Mononuclear cell (primary cell): Measurements from ENCODE around the gene RBM11. TPM values are rescaled to one million over a fixed set of nuclear protein-coding genes. Genes with fewer than 3 reads are reported as not detected.
A peak's percentile ranks its signal among the peaks of the same experiment; 100 is the strongest.
"Not testable (repeated sequence)": the region's sequence is repeated elsewhere in the genome, so short reads cannot be mapped to it uniquely, and the experiment has no call there.

Experiments
- H3K27me3 ChIP-seq: 2 replicates; pipeline ENCODE4 v1.6.0; 2011; ENCODE audit warnings: low read length, control low read depth; ENCODE audit not compliant: insufficient read depth
- H3K4me1 ChIP-seq: 2 replicates; pipeline ENCODE4 v1.5.1; 2011; ENCODE audit warnings: mild to moderate bottlenecking, low read length, control low read depth; ENCODE audit not compliant: insufficient read depth
- H3K4me3 ChIP-seq: 2 replicates; pipeline ENCODE4 v1.5.1; 2011; ENCODE audit warnings: mild to moderate bottlenecking, low read length, moderate library complexity
- H3K9me3 ChIP-seq: 2 replicates; pipeline ENCODE4 v1.5.1; 2011; ENCODE audit warnings: low read depth, mild to moderate bottlenecking, control low read depth, low read length
- total RNA-seq: library from RNA; depleted of rRNA; stranded (reverse); fragments of >200 nt; gene quantifications from one replicate; pipeline ENCODE4 v1.2.3, GENCODE V29; 2012

RBM11 gene
- 10.6 TPM for total RNA-seq

GRCh38 chr21:14215971-14216641 lies at the start of gene RBM11:
TSS of gene RBM11 (plus strand) at chr21:14216157. CDS start at chr21:14216187, 30 bp downstream.
- Histone ChIP-seq H3K4me3 (peak within 1 kb of the TSS; percentile 49), H3K27me3 (peaks cover 7% of the 10 kb centered on the region), H3K4me1 (peaks cover 6% of the 10 kb centered on the region), H3K9me3 (no peaks in the 10 kb centered on the region)

GRCh38 chr21:14166463-14167223 lies 49.3 kb upstream of the RBM11 start:
- not testable (repeated sequence) for H3K9me3 ChIP-seq, H3K4me3 ChIP-seq, H3K4me1 ChIP-seq, H3K27me3 ChIP-seq

- Histone ChIP-seq H3K27me3 (peaks cover 4% of the 10 kb centered on the region), H3K4me3 (no peak overlapping the region), H3K9me3 (no peaks in the 10 kb centered on the region), H3K4me1 (no peaks in the 10 kb centered on the region)
These were observed 9.7 kb upstream of the RBM11 start for GRCh38 chr21:14206222-14206621.

GRCh38 chr21:14210738-14211137 lies 5.2 kb upstream of the RBM11 start, which contains the start of gene LIPI:
TSS of gene LIPI (minus strand) at chr21:14210955. CDS start at chr21:14210845, 110 bp downstream.
- Histone ChIP-seq H3K4me3 (no peak within 1 kb of the TSS), H3K27me3 (peaks cover 7% of the 10 kb centered on the region), H3K4me1 (peaks cover under 1% of the 10 kb centered on the region), H3K9me3 (no peaks in the 10 kb centered on the region)

- Histone ChIP-seq H3K27me3 (peaks cover 7% of the 10 kb centered on the region), H3K9me3 (no peaks in the 10 kb centered on the region), H3K4me3 (no peak overlapping the region), H3K4me1 (peaks cover 6% of the 10 kb centered on the region)
These were observed 2.8 kb upstream of the RBM11 start for GRCh38 chr21:14213164-14213563.

GRCh38 chr21:14223365-14223764 lies 7.4 kb downstream of the RBM11 start:
- Histone ChIP-seq H3K4me1 (no peaks in the 10 kb centered on the region), H3K27me3 (no peaks in the 10 kb centered on the region), H3K9me3 (no peaks in the 10 kb centered on the region), H3K4me3 (no peak overlapping the region)

- H3K9me3 ChIP-seq, result peaks cover 12% of the 10 kb centered on the region
- H3K27me3 ChIP-seq, result no peaks in the 10 kb centered on the region
- no peak overlapping the region for H3K4me3 ChIP-seq
- no peaks in the 10 kb centered on the region for H3K4me1 ChIP-seq
These were observed 13.4 kb downstream of the RBM11 start for GRCh38 chr21:14229399-14229798.

- Histone ChIP-seq H3K4me1 (no peaks in the 10 kb centered on the region), H3K4me3 (no peak overlapping the region), H3K9me3 (no peaks in the 10 kb centered on the region), H3K27me3 (no peaks in the 10 kb centered on the region)
These were observed 19.1 kb downstream of the RBM11 start for GRCh38 chr21:14235101-14235500.

GRCh38 chr21:14236180-14236579 lies 20.2 kb downstream of the RBM11 start:
- Histone ChIP-seq H3K4me3 (no peak overlapping the region), H3K9me3 (no peaks in the 10 kb centered on the region), H3K4me1 (no peaks in the 10 kb centered on the region), H3K27me3 (no peaks in the 10 kb centered on the region)

- H3K9me3 ChIP-seq, result no peaks in the 10 kb centered on the region
- no peaks in the 10 kb centered on the region for H3K27me3 ChIP-seq
- H3K4me1 ChIP-seq, result no peaks in the 10 kb centered on the region
- H3K4me3 ChIP-seq, result no peak overlapping the region
These were observed 23.3 kb downstream of the RBM11 start for GRCh38 chr21:14239281-14239680.

GRCh38 chr21:14241297-14241696 lies 25.3 kb downstream of the RBM11 start:
- Histone ChIP-seq H3K4me3 (no peak overlapping the region), H3K27me3 (no peaks in the 10 kb centered on the region)

GRCh38 chr21:14243461-14243860 lies 27.5 kb downstream of the RBM11 start:
- H3K4me3 ChIP-seq, result no peak overlapping the region
- no peaks in the 10 kb centered on the region for H3K4me1 ChIP-seq
- no peaks in the 10 kb centered on the region for H3K9me3 ChIP-seq
- H3K27me3 ChIP-seq, result no peaks in the 10 kb centered on the region

More at GRCh38 chr21:14241297-14241696, 25.3 kb downstream of the RBM11 start:
- Histone ChIP-seq H3K4me1 (no peaks in the 10 kb centered on the region), H3K9me3 (no peaks in the 10 kb centered on the region)

GRCh38 chr21:14243874-14244273 lies 27.9 kb downstream of the RBM11 start:
- H3K27me3 ChIP-seq, result no peaks in the 10 kb centered on the region
- H3K9me3 ChIP-seq, result no peaks in the 10 kb centered on the region
- no peak overlapping the region for H3K4me3 ChIP-seq
- H3K4me1 ChIP-seq, result no peaks in the 10 kb centered on the region

GRCh38 chr21:14244911-14245310 lies 29.0 kb downstream of the RBM11 start:
- H3K9me3 ChIP-seq, result no peaks in the 10 kb centered on the region
- H3K4me3 ChIP-seq, result no peak overlapping the region
- H3K4me1 ChIP-seq, result no peaks in the 10 kb centered on the region
- no peaks in the 10 kb centered on the region for H3K27me3 ChIP-seq

- Histone ChIP-seq H3K4me1 (no peaks in the 10 kb centered on the region), H3K9me3 (no peaks in the 10 kb centered on the region), H3K4me3 (no peak overlapping the region), H3K27me3 (no peaks in the 10 kb centered on the region)
These were observed 29.8 kb downstream of the RBM11 start for GRCh38 chr21:14245711-14246110.
